BE2C (cell line): ENCODE data around the gene MAGEA2. TPM values are rescaled to one million over a fixed set of nuclear protein-coding genes. Genes with fewer than 3 reads are reported as not detected.
"Not testable (repeated sequence)": the region's sequence is repeated elsewhere in the genome, so short reads cannot be mapped to it uniquely, and the experiment has no call there.

ENCODE experiments used
- DNase-seq: peaks from one replicate; pipeline ENCODE4 v3.0.0-alpha.2; 2020
- H3K27me3 ChIP-seq: fragments of 250-450 bp; sonication (Bioruptor Pico); 2 replicates; pipeline ENCODE4 v1.5.1; 2020; ENCODE audit warnings: mild to moderate bottlenecking
- H3K36me3 ChIP-seq: fragments of 250-450 bp; sonication (Bioruptor Pico); 2 replicates; pipeline ENCODE4 v1.5.1; 2020; ENCODE audit warnings: mild to moderate bottlenecking
- H3K4me1 ChIP-seq: fragments of 250-450 bp; sonication (Bioruptor Pico); 2 replicates; pipeline ENCODE4 v1.5.1; 2020
- H3K4me3 ChIP-seq: 2 replicates; pipeline ENCODE4 v1.5.1; 2011; ENCODE audit warnings: low read depth, low read length
- H3K9me3 ChIP-seq: fragments of 250-450 bp; sonication (Bioruptor Pico); 2 replicates; pipeline ENCODE4 v1.5.1; 2020
- CTCF ChIP-seq: IDR thresholded peaks from 2 replicates; pipeline ENCODE4 v1.5.1; 2012; ENCODE audit warnings: mild to moderate bottlenecking, low read depth, low read length
- polyA plus RNA-seq: library from polyadenylated mRNA; unstranded; fragments of >200 nt; gene quantifications from one replicate; pipeline ENCODE4 v1.2.1, GENCODE V29; 2012; ENCODE audit warnings: low read depth, missing spikeins; ENCODE audit not compliant: insufficient read length, insufficient read depth

Gene MAGEA2
- polyA plus RNA-seq, result 3.8 TPM

- not testable (repeated sequence) for H3K27me3 ChIP-seq, H3K36me3 ChIP-seq, H3K4me3 ChIP-seq, H3K4me1 ChIP-seq, H3K9me3 ChIP-seq, DNase-seq
Observed at GRCh38 chrX:152753686-152754650, at the start of gene MAGEA2. TSS of gene MAGEA2 (minus strand) at chrX:152753842. CDS start at chrX:152751363, 2,479 bp downstream.

GRCh38 chrX:152798945-152799344, 45.3 kb upstream of the MAGEA2 start:
- H3K9me3 ChIP-seq, result no peaks in the 10 kb centered on the region
- H3K27me3 ChIP-seq, result no peaks in the 10 kb centered on the region
- no peaks in the 10 kb centered on the region for H3K36me3 ChIP-seq
- H3K4me3 ChIP-seq, result no peak overlapping the region
- H3K4me1 ChIP-seq, result no peaks in the 10 kb centered on the region
- no peak for TF ChIP-seq CTCF
- no peak for DNase-seq

GRCh38 chrX:152787062-152787461, 33.4 kb upstream of the MAGEA2 start:
- not testable (repeated sequence) for H3K4me3 ChIP-seq, H3K4me1 ChIP-seq, H3K9me3 ChIP-seq, H3K27me3 ChIP-seq, DNase-seq, H3K36me3 ChIP-seq

- not testable (repeated sequence) for H3K4me1 ChIP-seq, H3K9me3 ChIP-seq, DNase-seq, H3K36me3 ChIP-seq, H3K4me3 ChIP-seq, H3K27me3 ChIP-seq
Observed at GRCh38 chrX:152769549-152770289, 16.1 kb upstream of the MAGEA2 start, which contains the start of gene MAGEA6. TSS of gene MAGEA6 (minus strand) at chrX:152769689. CDS start at chrX:152767650, 2,039 bp downstream.

GRCh38 chrX:152766562-152766961, 12.9 kb upstream of the MAGEA2 start:
- H3K27me3 ChIP-seq, H3K4me3 ChIP-seq, H3K4me1 ChIP-seq, H3K9me3 ChIP-seq, H3K36me3 ChIP-seq, DNase-seq: not testable (repeated sequence)

GRCh38 chrX:152761582-152761981, 7.9 kb upstream of the MAGEA2 start:
- H3K36me3 ChIP-seq, H3K27me3 ChIP-seq, H3K4me3 ChIP-seq, H3K4me1 ChIP-seq, H3K9me3 ChIP-seq, DNase-seq: not testable (repeated sequence)

- H3K4me1 ChIP-seq, H3K27me3 ChIP-seq, DNase-seq, H3K36me3 ChIP-seq, H3K9me3 ChIP-seq, H3K4me3 ChIP-seq: not testable (repeated sequence)
Observed at GRCh38 chrX:152759544-152759943, 5.9 kb upstream of the MAGEA2 start.

GRCh38 chrX:152758918-152759317, 5.3 kb upstream of the MAGEA2 start, which contains the start of gene CSAG3:
TSS of gene CSAG3 (plus strand) at chrX:152759218.
- not testable (repeated sequence) for DNase-seq, H3K36me3 ChIP-seq, H3K4me3 ChIP-seq, H3K9me3 ChIP-seq, H3K27me3 ChIP-seq, H3K4me1 ChIP-seq

- H3K9me3 ChIP-seq, DNase-seq, H3K4me3 ChIP-seq, H3K27me3 ChIP-seq, H3K4me1 ChIP-seq, H3K36me3 ChIP-seq: not testable (repeated sequence)
Observed at GRCh38 chrX:152754871-152755270, 1.2 kb upstream of the MAGEA2 start.

GRCh38 chrX:152738560-152738959, 15.1 kb downstream of the MAGEA2 start:
- no peaks in the 10 kb centered on the region for H3K36me3 ChIP-seq
- no peak for DNase-seq
- no peaks in the 10 kb centered on the region for H3K27me3 ChIP-seq
- H3K4me1 ChIP-seq, result no peaks in the 10 kb centered on the region
- H3K4me3 ChIP-seq, result no peak overlapping the region
- H3K9me3 ChIP-seq, result no peaks in the 10 kb centered on the region
- TF ChIP-seq CTCF, result no peak

- not testable (repeated sequence) for H3K4me1 ChIP-seq, H3K27me3 ChIP-seq, H3K4me3 ChIP-seq, H3K9me3 ChIP-seq, DNase-seq, H3K36me3 ChIP-seq
Observed at GRCh38 chrX:152736528-152736927, 17.1 kb downstream of the MAGEA2 start.
